ENCODE measurements around the gene AATK. TPM values are rescaled to one million over a fixed set of nuclear protein-coding genes. Genes with fewer than 3 reads are reported as not detected.

AATK gene
- total and polyA plus RNA-seq, 3 experiments from 2014 or later, result 0.29 to 0.55 TPM; not detected in 1

- H3K4me1 ChIP-seq (ENCODE audit: insufficient read depth, low read length), result no peaks in the 10 kb centered on the region
- H3K36me3 ChIP-seq (ENCODE audit: insufficient read depth, low read length), result no peaks in the 10 kb centered on the region
- H3K27ac ChIP-seq (ENCODE audit: low read depth, low read length), result no peak overlapping the region
- H3K4me3 Mint-ChIP-seq, result no peak overlapping the region
- peaks cover 0 to 4% (median 0%) of the 10 kb centered on the region in 3 donors for H3K36me3 Mint-ChIP-seq
- no peaks in the 10 kb centered on the region for H3K9me3 Mint-ChIP-seq
- no peak overlapping the region for H3K27ac Mint-ChIP-seq
- ChIA-PET CTCF (no interaction called here), POLR2A (no interaction called here)
- no peaks in the 10 kb centered on the region for H3K4me1 Mint-ChIP-seq
- DNase-seq, result no peak
- H3K27me3 ChIP-seq (ENCODE audit: insufficient read depth, low read length, poor library complexity, severe bottlenecking), result no peaks in the 10 kb centered on the region
- no peak overlapping the region for H3K4me3 ChIP-seq (ENCODE audit: low read length)
- no peaks in the 10 kb centered on the region for H3K27me3 Mint-ChIP-seq
- H3K9me3 ChIP-seq (ENCODE audit: low read length), result no peaks in the 10 kb centered on the region
Measured at GRCh38 chr17:81193470-81194224, 27.6 kb upstream of the AATK start.

- DNase-seq, result no peak
- Mint-ChIP-seq H3K27me3 (no peaks in the 10 kb centered on the region), H3K36me3 (peaks cover 0 to 1% (median 0%) of the 10 kb centered on the region in 3 donors), H3K27ac (no peak overlapping the region), H3K4me1 (no peaks in the 10 kb centered on the region), H3K9me3 (no peaks in the 10 kb centered on the region), H3K4me3 (no peak overlapping the region)
- Histone ChIP-seq H3K36me3 (ENCODE audit: insufficient read depth, low read length) (no peaks in the 10 kb centered on the region), H3K4me3 (ENCODE audit: low read length) (no peak overlapping the region), H3K27ac (ENCODE audit: low read depth, low read length) (no peak overlapping the region), H3K27me3 (ENCODE audit: insufficient read depth, low read length, poor library complexity, severe bottlenecking) (no peaks in the 10 kb centered on the region), H3K9me3 (ENCODE audit: low read length) (no peaks in the 10 kb centered on the region), H3K4me1 (ENCODE audit: insufficient read depth, low read length) (no peaks in the 10 kb centered on the region)
- ChIA-PET CTCF (no interaction called here), POLR2A (no interaction called here)
Measured at GRCh38 chr17:81193051-81193410, 27.0 kb upstream of the AATK start.

GRCh38 chr17:81192386-81193050 lies 26.5 kb upstream of the AATK start:
- no peaks in the 10 kb centered on the region for H3K36me3 ChIP-seq (ENCODE audit: insufficient read depth, low read length)
- POLR2A ChIA-PET, result no interaction called here
- Mint-ChIP-seq H3K9me3 (no peaks in the 10 kb centered on the region), H3K27ac (no peak overlapping the region), H3K27me3 (no peaks in the 10 kb centered on the region), H3K36me3 (no peaks in the 10 kb centered on the region), H3K4me1 (no peaks in the 10 kb centered on the region), H3K4me3 (no peak overlapping the region)
- H3K4me3 ChIP-seq (ENCODE audit: low read length), result no peak overlapping the region
- CTCF ChIA-PET, result no interaction called here
- H3K27ac ChIP-seq (ENCODE audit: low read depth, low read length), result no peak overlapping the region
- DNase-seq, result no peak
- H3K4me1 ChIP-seq (ENCODE audit: insufficient read depth, low read length), result no peaks in the 10 kb centered on the region
- no peaks in the 10 kb centered on the region for H3K9me3 ChIP-seq (ENCODE audit: low read length)
- H3K27me3 ChIP-seq (ENCODE audit: insufficient read depth, low read length, poor library complexity, severe bottlenecking), result no peaks in the 10 kb centered on the region

GRCh38 chr17:81191646-81192045 lies 25.6 kb upstream of the AATK start:
- H3K36me3 ChIP-seq (ENCODE audit: insufficient read depth, low read length), result no peaks in the 10 kb centered on the region
- Mint-ChIP-seq H3K4me1 (no peaks in the 10 kb centered on the region), H3K4me3 (no peak overlapping the region), H3K36me3 (no peaks in the 10 kb centered on the region), H3K9me3 (no peaks in the 10 kb centered on the region), H3K27me3 (no peaks in the 10 kb centered on the region), H3K27ac (no peak overlapping the region)
- no peak overlapping the region for H3K27ac ChIP-seq (ENCODE audit: low read depth, low read length)
- H3K4me1 ChIP-seq (ENCODE audit: insufficient read depth, low read length), result no peaks in the 10 kb centered on the region
- POLR2A ChIA-PET, result no interaction called here
- no peak overlapping the region for H3K4me3 ChIP-seq (ENCODE audit: low read length)
- no peak for DNase-seq
- CTCF ChIA-PET, result no interaction called here
- no peaks in the 10 kb centered on the region for H3K27me3 ChIP-seq (ENCODE audit: insufficient read depth, low read length, poor library complexity, severe bottlenecking)
- H3K9me3 ChIP-seq (ENCODE audit: low read length), result no peaks in the 10 kb centered on the region

- no peaks in the 10 kb centered on the region for H3K4me1 Mint-ChIP-seq
- H3K27ac Mint-ChIP-seq, result no peak overlapping the region
Measured at GRCh38 chr17:81191116-81191515, 25.1 kb upstream of the AATK start.

GRCh38 chr17:81190591-81190990 lies 24.6 kb upstream of the AATK start:
- Mint-ChIP-seq H3K27me3 (no peaks in the 10 kb centered on the region), H3K4me3 (no peak overlapping the region), H3K9me3 (no peaks in the 10 kb centered on the region), H3K4me1 (no peaks in the 10 kb centered on the region), H3K36me3 (no peaks in the 10 kb centered on the region), H3K27ac (no peak overlapping the region)
- ChIA-PET POLR2A (no interaction called here), CTCF (no interaction called here)
- no peak for DNase-seq
- H3K27me3 ChIP-seq (ENCODE audit: insufficient read depth, low read length, poor library complexity, severe bottlenecking), result no peaks in the 10 kb centered on the region
- no peak overlapping the region for H3K27ac ChIP-seq (ENCODE audit: low read depth, low read length)
- H3K36me3 ChIP-seq (ENCODE audit: insufficient read depth, low read length), result no peaks in the 10 kb centered on the region
- no peak overlapping the region for H3K4me3 ChIP-seq (ENCODE audit: low read length)
- no peaks in the 10 kb centered on the region for H3K9me3 ChIP-seq (ENCODE audit: low read length)
- no peaks in the 10 kb centered on the region for H3K4me1 ChIP-seq (ENCODE audit: insufficient read depth, low read length)

More at GRCh38 chr17:81191116-81191515, 25.1 kb upstream of the AATK start:
- no peaks in the 10 kb centered on the region for H3K27me3 ChIP-seq (ENCODE audit: insufficient read depth, low read length, poor library complexity, severe bottlenecking)
- H3K9me3 Mint-ChIP-seq, result no peaks in the 10 kb centered on the region
- no peaks in the 10 kb centered on the region for H3K36me3 Mint-ChIP-seq
- ChIA-PET POLR2A (no interaction called here), CTCF (no interaction called here)
- no peaks in the 10 kb centered on the region for H3K9me3 ChIP-seq (ENCODE audit: low read length)
- H3K4me1 ChIP-seq (ENCODE audit: insufficient read depth, low read length), result no peaks in the 10 kb centered on the region
- H3K36me3 ChIP-seq (ENCODE audit: insufficient read depth, low read length), result no peaks in the 10 kb centered on the region
- no peak for DNase-seq
- H3K27me3 Mint-ChIP-seq, result no peaks in the 10 kb centered on the region
- no peak overlapping the region for H3K4me3 Mint-ChIP-seq
- no peak overlapping the region for H3K27ac ChIP-seq (ENCODE audit: low read depth, low read length)
- no peak overlapping the region for H3K4me3 ChIP-seq (ENCODE audit: low read length)

GRCh38 chr17:81189670-81190530 lies 23.9 kb upstream of the AATK start:
- Mint-ChIP-seq H3K4me1 (no peaks in the 10 kb centered on the region), H3K4me3 (no peak overlapping the region), H3K9me3 (no peaks in the 10 kb centered on the region), H3K36me3 (no peaks in the 10 kb centered on the region), H3K27me3 (peaks cover 0 to 3% of the 10 kb centered on the region in 2 donors), H3K27ac (no peak overlapping the region)
- Histone ChIP-seq H3K27me3 (ENCODE audit: insufficient read depth, low read length, poor library complexity, severe bottlenecking) (no peaks in the 10 kb centered on the region), H3K36me3 (ENCODE audit: insufficient read depth, low read length) (no peaks in the 10 kb centered on the region), H3K4me1 (ENCODE audit: insufficient read depth, low read length) (no peaks in the 10 kb centered on the region), H3K27ac (ENCODE audit: low read depth, low read length) (no peak overlapping the region), H3K4me3 (ENCODE audit: low read length) (no peak overlapping the region), H3K9me3 (ENCODE audit: low read length) (no peaks in the 10 kb centered on the region)
- POLR2A ChIA-PET, result no interaction called here
- no peak for DNase-seq
- CTCF ChIA-PET, result no interaction called here

GRCh38 chr17:81189016-81189415 lies 23.0 kb upstream of the AATK start:
- H3K27me3 Mint-ChIP-seq, result peaks cover 0 to 7% of the 10 kb centered on the region in 2 donors
- H3K4me3 Mint-ChIP-seq, result no peak overlapping the region
- H3K4me1 Mint-ChIP-seq, result no peaks in the 10 kb centered on the region
- Histone ChIP-seq H3K4me1 (ENCODE audit: insufficient read depth, low read length) (no peaks in the 10 kb centered on the region), H3K27me3 (ENCODE audit: insufficient read depth, low read length, poor library complexity, severe bottlenecking) (no peaks in the 10 kb centered on the region), H3K4me3 (ENCODE audit: low read length) (no peak overlapping the region), H3K36me3 (ENCODE audit: insufficient read depth, low read length) (no peaks in the 10 kb centered on the region), H3K27ac (ENCODE audit: low read depth, low read length) (no peak overlapping the region), H3K9me3 (ENCODE audit: low read length) (no peaks in the 10 kb centered on the region)
- H3K36me3 Mint-ChIP-seq, result no peaks in the 10 kb centered on the region
- ChIA-PET POLR2A (interaction anchor here (0.6 kb wide), 1 partner anchor 711 kb away, joined by 10 read pairs; no protein-coding TSS in a partner anchor), CTCF (interaction anchor here (0.9 kb wide), 1 partner anchor 16 kb away, joined by 3 read pairs; no protein-coding TSS in a partner anchor)
- DNase-seq, result no peak
- no peaks in the 10 kb centered on the region for H3K9me3 Mint-ChIP-seq
- no peak overlapping the region for H3K27ac Mint-ChIP-seq

All from CD8-positive, alpha-beta memory T cell (primary cell).